CD14-positive monocyte (primary cell): ENCODE results near the gene PIGL. TPM values are rescaled to one million over a fixed set of nuclear protein-coding genes. Genes with fewer than 3 reads are reported as not detected.

Experiments
- DNase-seq, 3 donors: peaks; one replicate each; pipeline ENCODE4 v3.0.0-alpha.2; 2011 to 2022
- H2AFZ ChIP-seq: 2 replicates; pipeline ENCODE4 v1.6.0; 2012; ENCODE audit warnings: mild to moderate bottlenecking, low read depth, low read length, inconsistent platforms; ENCODE audit not compliant: insufficient read depth, poor library complexity, severe bottlenecking
- H3K27ac ChIP-seq, 2 donors: 1 replicate in 1 of 2; 2 replicates in 1 of 2; pipeline ENCODE4 v1.5.1; 2012 to 2013; ENCODE audit warnings: low read length in 2 of 2, control low read depth in 1 of 2, inconsistent platforms in 1 of 2, low read depth in 1 of 2, mild to moderate bottlenecking in 1 of 2
- H3K27me3 ChIP-seq, 2 donors: one replicate each; pipeline versions ENCODE4 v1.6.0 to v1.6.1; 2011 to 2013; ENCODE audit warnings: low read length in 2 of 2; ENCODE audit not compliant: control insufficient read depth in 2 of 2, insufficient read depth in 2 of 2
- H3K36me3 ChIP-seq, 2 donors: replicated peaks in 1 of 2; 1 replicate in 1 of 2; 2 replicates in 1 of 2; pipeline versions ENCODE4 v1.5.1 to v1.6.1; 2012 to 2013; ENCODE audit warnings: low read length in 2 of 2, control low read depth in 1 of 2, inconsistent platforms in 1 of 2, mild to moderate bottlenecking in 1 of 2; ENCODE audit not compliant: insufficient read depth in 2 of 2, control insufficient read depth in 1 of 2
- H3K4me1 ChIP-seq, 2 donors: 1 replicate in 1 of 2; 2 replicates in 1 of 2; pipeline versions ENCODE4 v1.5.1 to v1.6.1; 2012 to 2013; ENCODE audit warnings: low read length in 2 of 2, control low read depth in 1 of 2, inconsistent platforms in 1 of 2, mild to moderate bottlenecking in 1 of 2, moderate library complexity in 1 of 2; ENCODE audit not compliant: insufficient read depth in 2 of 2, control insufficient read depth in 1 of 2
- H3K4me2 ChIP-seq: replicated peaks from 2 replicates; pipeline ENCODE3; 2012; ENCODE audit warnings: low read length, moderate library complexity, mild to moderate bottlenecking; ENCODE audit not compliant: poor library complexity, severe bottlenecking; ENCODE audit errors: extremely low read depth
- H3K4me3 ChIP-seq, 3 experiments: fragments of 200-600 bp in 1 of 3; sonication (generic) in 1 of 3; replicated peaks in 1 of 3; 1 replicate in 2 of 3; 2 replicates in 1 of 3; pipeline ENCODE4 v1.5.1; 2011 to 2013; ENCODE audit warnings: low read length in 3 of 3, mild to moderate bottlenecking in 3 of 3, control low read depth in 2 of 3, low read depth in 2 of 3, inconsistent platforms in 1 of 3, moderate library complexity in 1 of 3
- H3K79me2 ChIP-seq: 2 replicates; pipeline ENCODE4 v1.6.0; 2012; ENCODE audit warnings: mild to moderate bottlenecking, control low read depth, inconsistent platforms, low read length, moderate library complexity; ENCODE audit not compliant: insufficient read depth
- H3K9ac ChIP-seq: 2 replicates; pipeline ENCODE4 v1.6.0; 2017; ENCODE audit warnings: low read length, mild to moderate bottlenecking; ENCODE audit not compliant: insufficient read depth, poor library complexity, severe bottlenecking
- H3K9me3 ChIP-seq, 2 donors: replicated peaks in 1 of 2; 1 replicate in 1 of 2; 2 replicates in 1 of 2; pipeline versions ENCODE4 v1.5.1 to v1.6.1; 2012 to 2013; ENCODE audit warnings: low read length in 2 of 2, control low read depth in 1 of 2; ENCODE audit not compliant: control insufficient read depth in 1 of 2, insufficient read depth in 1 of 2
- H4K20me1 ChIP-seq: 2 replicates; pipeline ENCODE4 v1.6.0; 2012; ENCODE audit warnings: mild to moderate bottlenecking, low read length, control low read depth, moderate library complexity; ENCODE audit not compliant: insufficient read depth
- H3K27ac Mint-ChIP-seq, 7 donors: one replicate each; pipeline ENCODE4 v1.8.0; 2020; ENCODE audit warnings: mild to moderate bottlenecking in 7 of 7, mixed read lengths in 7 of 7, moderate library complexity in 6 of 7, inconsistent platforms in 2 of 7
- H3K27me3 Mint-ChIP-seq, 3 donors: one replicate each; pipeline ENCODE4 v1.8.0; 2021 to 2022; ENCODE audit warnings: low read depth in 3 of 3, mild to moderate bottlenecking in 3 of 3, mixed read lengths in 3 of 3, moderate library complexity in 3 of 3, inconsistent platforms in 1 of 3
- H3K36me3 Mint-ChIP-seq, 2 donors: one replicate each; pipeline ENCODE4 v1.8.0; 2020; ENCODE audit warnings: mixed read lengths in 2 of 2, inconsistent platforms in 1 of 2, mild to moderate bottlenecking in 1 of 2
- H3K4me1 Mint-ChIP-seq: one replicate; pipeline ENCODE4 v1.8.0; 2020; ENCODE audit warnings: mild to moderate bottlenecking, mixed read lengths
- H3K4me3 Mint-ChIP-seq, 2 donors: one replicate each; pipeline ENCODE4 v1.8.0; 2020; ENCODE audit warnings: mild to moderate bottlenecking in 2 of 2, mixed read lengths in 2 of 2, moderate library complexity in 1 of 2
- H3K9me3 Mint-ChIP-seq, 7 donors: one replicate each; pipeline ENCODE4 v1.8.0; 2020 to 2022; ENCODE audit warnings: mixed read lengths in 7 of 7, mild to moderate bottlenecking in 6 of 7, moderate library complexity in 6 of 7, inconsistent platforms in 2 of 7
- CTCF ChIP-seq: fragments of 200-600 bp; IDR thresholded peaks from one replicate; pipeline ENCODE4 v1.8.0; 2022; ENCODE audit warnings: antibody characterized with exemption, mild to moderate bottlenecking
- WGBS: methylation state at CpG from one replicate; pipeline ENCODE4 v1.1.5; 2013; ENCODE audit warnings: missing lambda C conversion rate; ENCODE audit not compliant: insufficient coverage; 5-methylcytosine and 5-hydroxymethylcytosine counted together
- intact Hi-C, 2 donors: fragments of 100-400 bp; cut with micrococcal nuclease; formaldehyde crosslinking; loops; one replicate each; pipeline versions ENCODE4 v1.15.0 to v1.15.1; 2023
- polyA plus RNA-seq, 3 donors: library from polyadenylated mRNA; depleted of rRNA in 1 of 3; unstranded in 2 of 3; stranded (reverse) in 1 of 3; fragments of 300-500 nt in 2 of 3; fragments of >200 nt in 1 of 3; fragmentation: Illumina TruSeq in 2 of 3; gene quantifications; 1 replicate in 2 of 3; 2 replicates in 1 of 3; pipeline ENCODE4 v1.2.3, GENCODE V29; 2012 to 2021

PIGL gene
- polyA plus RNA-seq, 3 donors, result 3.6 to 44.2 (median 4.0) TPM

- peak in 1 of 3 donors; percentile 7 for DNase-seq
- peaks cover 0 to 6% (median 3%) of the 10 kb centered on the region in 7 donors for H3K9me3 Mint-ChIP-seq
- H3K27ac ChIP-seq, result no peak overlapping the region
Observed at GRCh38 chr17:16352667-16353316, 135.8 kb downstream of the PIGL start.

More at GRCh38 chr17:16352667-16353316, 135.8 kb downstream of the PIGL start:
- intact Hi-C loops, result loop anchor here in 1 of 2 donors (10.0 kb wide), 1 partner anchor 68 kb away; no protein-coding TSS in a partner anchor
- Mint-ChIP-seq H3K4me3 (peak overlapping the region; percentile 83 to 93), H3K27me3 (peaks cover 46 to 59% (median 47%) of the 10 kb centered on the region in 3 donors), H3K36me3 (peaks cover 8 to 12% of the 10 kb centered on the region in 2 donors), H3K27ac (no peak overlapping the region), H3K4me1 (peaks cover 17% of the 10 kb centered on the region)
- Histone ChIP-seq H3K4me3 (peak overlapping the region; percentile 33 to 77 (median 55)), H3K4me2 (peak overlapping the region; percentile 92), H3K9me3 (no peaks in the 10 kb centered on the region), H3K9ac (peak overlapping the region; percentile 46), H4K20me1 (no peaks in the 10 kb centered on the region), H2AFZ (peak overlapping the region; percentile 82), H3K27me3 (peaks cover 21 to 33% of the 10 kb centered on the region in 2 donors), H3K79me2 (no peaks in the 10 kb centered on the region), H3K36me3 (no peaks in the 10 kb centered on the region), H3K4me1 (peaks cover 15 to 18% of the 10 kb centered on the region in 2 donors)
- no peak for TF ChIP-seq CTCF
- WGBS, result 0% methylated on average over 75 of the region's 75 CpGs
